Measurements from ENCODE around the gene EFNA5. TPM values are rescaled to one million over a fixed set of nuclear protein-coding genes. Genes with fewer than 3 reads are reported as not detected.

Gene EFNA5
- total and polyA plus RNA-seq, 2 experiments from 2014 or later: 7.5 to 10.1 TPM

GRCh38 chr5:107675201-107675600, 4.5 kb upstream of the EFNA5 start:
- Histone ChIP-seq H2AFZ (no peak overlapping the region), H3K27ac (ENCODE audit: low read depth) (no peak overlapping the region), H3K4me3 (no peak overlapping the region), H3K36me3 (ENCODE audit: insufficient read depth) (no peaks in the 10 kb centered on the region), H3K4me1 (ENCODE audit: insufficient read depth) (peaks cover 12% of the 10 kb centered on the region), H3K9me2 (ENCODE audit: insufficient read depth) (no peaks in the 10 kb centered on the region), H3K4me2 (no peak overlapping the region), H3K79me2 (replicated peaks; ENCODE audit: insufficient read depth) (no peaks in the 10 kb centered on the region), H3F3A (replicated peaks; ENCODE audit: low read depth) (no peaks in the 10 kb centered on the region), H3K27me3 (ENCODE audit: insufficient read depth) (peaks cover 14% of the 10 kb centered on the region; the same call in 1 of the 2 replicates), H4K20me1 (replicated peaks; ENCODE audit: insufficient read depth) (no peaks in the 10 kb centered on the region)
- Mint-ChIP-seq H3K36me3 (ENCODE audit: low read depth) (no peaks in the 10 kb centered on the region), H3K9me3 (no peaks in the 10 kb centered on the region), H3K27ac (no peak overlapping the region), H3K4me1 (peaks cover 24% of the 10 kb centered on the region), H3K27me3 (ENCODE audit: insufficient read depth, low read depth, poor library complexity) (peaks cover 21% of the 10 kb centered on the region), H3K4me3 (no peak overlapping the region)
- no peak for DNase-seq (ENCODE audit: low spot score)
- no peak for ATAC-seq
- TF ChIP-seq NANOG (IDR thresholded peaks at IDR 0.05; ENCODE audit: borderline replicate concordance) (no peak), JUNB (IDR thresholded peaks at IDR 0.05; ENCODE audit: unreplicated experiment) (no peak), ZNF331 (CRISPR knock-in tag; IDR thresholded peaks at IDR 0.05; ENCODE audit: low read depth) (no peak), CTCF (conservative IDR thresholded peaks at IDR 0.05; ENCODE audit: low read depth in 2 of 2) (no peak), REST (IDR thresholded peaks at IDR 0.05; ENCODE audit: unreplicated experiment) (no peak), ZNF114 (CRISPR knock-in tag; IDR thresholded peaks at IDR 0.05) (no peak), ETS1 (IDR thresholded peaks at IDR 0.05) (no peak), STAT1 (IDR thresholded peaks at IDR 0.05; ENCODE audit: unreplicated experiment) (no peak), POLR2AphosphoS5 (IDR thresholded peaks at IDR 0.05; ENCODE audit: low read depth) (no peak), CREB1 (CRISPR knock-in tag; IDR thresholded peaks at IDR 0.05; ENCODE audit: low read depth) (no peak), EZH2 (IDR thresholded peaks at IDR 0.05; ENCODE audit: low read depth, unreplicated experiment) (no peak), EZH2phosphoT487 (IDR thresholded peaks at IDR 0.05; ENCODE audit: unreplicated experiment) (no peak)
- TF ChIP-seq, protein P1, sequence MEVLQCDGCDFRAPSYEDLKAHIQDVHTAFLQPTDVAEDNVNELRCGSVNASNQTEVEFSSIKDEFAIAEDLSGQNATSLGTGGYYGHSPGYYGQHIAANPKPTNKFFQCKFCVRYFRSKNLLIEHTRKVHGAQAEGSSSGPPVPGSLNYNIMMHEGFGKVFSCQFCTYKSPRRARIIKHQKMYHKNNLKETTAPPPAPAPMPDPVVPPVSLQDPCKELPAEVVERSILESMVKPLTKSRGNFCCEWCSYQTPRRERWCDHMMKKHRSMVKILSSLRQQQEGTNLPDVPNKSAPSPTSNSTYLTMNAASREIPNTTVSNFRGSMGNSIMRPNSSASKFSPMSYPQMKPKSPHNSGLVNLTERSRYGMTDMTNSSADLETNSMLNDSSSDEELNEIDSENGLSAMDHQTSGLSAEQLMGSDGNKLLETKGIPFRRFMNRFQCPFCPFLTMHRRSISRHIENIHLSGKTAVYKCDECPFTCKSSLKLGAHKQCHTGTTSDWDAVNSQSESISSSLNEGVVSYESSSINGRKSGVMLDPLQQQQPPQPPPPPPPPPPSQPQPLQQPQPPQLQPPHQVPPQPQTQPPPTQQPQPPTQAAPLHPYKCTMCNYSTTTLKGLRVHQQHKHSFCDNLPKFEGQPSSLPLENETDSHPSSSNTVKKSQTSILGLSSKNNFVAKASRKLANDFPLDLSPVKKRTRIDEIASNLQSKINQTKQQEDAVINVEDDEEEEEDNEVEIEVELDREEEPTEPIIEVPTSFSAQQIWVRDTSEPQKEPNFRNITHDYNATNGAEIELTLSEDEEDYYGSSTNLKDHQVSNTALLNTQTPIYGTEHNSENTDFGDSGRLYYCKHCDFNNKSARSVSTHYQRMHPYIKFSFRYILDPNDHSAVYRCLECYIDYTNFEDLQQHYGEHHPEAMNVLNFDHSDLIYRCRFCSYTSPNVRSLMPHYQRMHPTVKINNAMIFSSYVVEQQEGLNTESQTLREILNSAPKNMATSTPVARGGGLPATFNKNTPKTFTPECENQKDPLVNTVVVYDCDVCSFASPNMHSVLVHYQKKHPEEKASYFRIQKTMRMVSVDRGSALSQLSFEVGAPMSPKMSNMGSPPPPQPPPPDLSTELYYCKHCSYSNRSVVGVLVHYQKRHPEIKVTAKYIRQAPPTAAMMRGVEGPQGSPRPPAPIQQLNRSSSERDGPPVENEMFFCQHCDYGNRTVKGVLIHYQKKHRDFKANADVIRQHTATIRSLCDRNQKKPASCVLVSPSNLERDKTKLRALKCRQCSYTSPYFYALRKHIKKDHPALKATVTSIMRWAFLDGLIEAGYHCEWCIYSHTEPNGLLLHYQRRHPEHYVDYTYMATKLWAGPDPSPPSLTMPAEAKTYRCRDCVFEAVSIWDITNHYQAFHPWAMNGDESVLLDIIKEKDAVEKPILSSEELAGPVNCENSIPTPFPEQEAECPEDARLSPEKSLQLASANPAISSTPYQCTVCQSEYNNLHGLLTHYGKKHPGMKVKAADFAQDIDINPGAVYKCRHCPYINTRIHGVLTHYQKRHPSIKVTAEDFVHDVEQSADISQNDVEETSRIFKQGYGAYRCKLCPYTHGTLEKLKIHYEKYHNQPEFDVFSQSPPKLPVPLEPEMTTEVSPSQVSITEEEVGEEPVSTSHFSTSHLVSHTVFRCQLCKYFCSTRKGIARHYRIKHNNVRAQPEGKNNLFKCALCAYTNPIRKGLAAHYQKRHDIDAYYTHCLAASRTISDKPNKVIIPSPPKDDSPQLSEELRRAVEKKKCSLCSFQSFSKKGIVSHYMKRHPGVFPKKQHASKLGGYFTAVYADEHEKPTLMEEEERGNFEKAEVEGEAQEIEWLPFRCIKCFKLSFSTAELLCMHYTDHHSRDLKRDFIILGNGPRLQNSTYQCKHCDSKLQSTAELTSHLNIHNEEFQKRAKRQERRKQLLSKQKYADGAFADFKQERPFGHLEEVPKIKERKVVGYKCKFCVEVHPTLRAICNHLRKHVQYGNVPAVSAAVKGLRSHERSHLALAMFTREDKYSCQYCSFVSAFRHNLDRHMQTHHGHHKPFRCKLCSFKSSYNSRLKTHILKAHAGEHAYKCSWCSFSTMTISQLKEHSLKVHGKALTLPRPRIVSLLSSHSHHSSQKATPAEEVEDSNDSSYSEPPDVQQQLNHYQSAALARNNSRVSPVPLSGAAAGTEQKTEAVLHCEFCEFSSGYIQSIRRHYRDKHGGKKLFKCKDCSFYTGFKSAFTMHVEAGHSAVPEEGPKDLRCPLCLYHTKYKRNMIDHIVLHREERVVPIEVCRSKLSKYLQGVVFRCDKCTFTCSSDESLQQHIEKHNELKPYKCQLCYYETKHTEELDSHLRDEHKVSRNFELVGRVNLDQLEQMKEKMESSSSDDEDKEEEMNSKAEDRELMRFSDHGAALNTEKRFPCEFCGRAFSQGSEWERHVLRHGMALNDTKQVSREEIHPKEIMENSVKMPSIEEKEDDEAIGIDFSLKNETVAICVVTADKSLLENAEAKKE (CRISPR knock-in tag; IDR thresholded peaks at IDR 0.05): no peak
